ENCODE data around the gene TSPAN10.

The TSPAN10 gene

DNA sequence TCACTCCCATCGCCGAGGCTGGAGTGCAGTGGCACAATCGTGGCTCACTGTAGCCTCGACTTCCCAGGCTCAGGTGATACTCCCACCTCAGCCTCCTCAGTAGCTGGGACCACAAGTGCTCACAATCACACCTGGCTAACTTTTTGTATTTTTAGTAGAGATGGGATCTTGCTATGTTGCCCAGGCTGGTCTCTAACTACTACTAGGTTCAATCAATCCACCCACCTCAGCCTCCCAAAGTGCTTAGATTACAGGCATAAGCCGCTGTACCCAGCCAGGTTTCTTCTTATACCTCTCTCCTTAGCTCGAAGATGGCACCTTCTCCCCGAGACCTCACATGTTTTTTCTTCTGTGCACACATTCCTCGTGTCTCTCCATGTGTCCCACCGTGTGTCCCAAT, 3.0 kb downstream of the TSPAN10 start:
- H3K36me3 ChIP-seq (ENCODE audit: control insufficient read depth, insufficient read depth, low read length) = no peaks in the 10 kb centered on the region
- H3K4me3 ChIP-seq (ENCODE audit: low read depth, low read length) = no peak overlapping the region
- H3K9me3 ChIP-seq (ENCODE audit: control insufficient read depth, insufficient read depth, low read length) = no peaks in the 10 kb centered on the region
- no peaks in the 10 kb centered on the region for H3K4me1 ChIP-seq (ENCODE audit: control insufficient read depth, insufficient read depth, low read length)
- H3K27me3 ChIP-seq (ENCODE audit: control insufficient read depth, insufficient read depth, low read length) = no peaks in the 10 kb centered on the region
- H3K9ac ChIP-seq (ENCODE audit: low read depth, low read length) = no peak overlapping the region

DNA sequence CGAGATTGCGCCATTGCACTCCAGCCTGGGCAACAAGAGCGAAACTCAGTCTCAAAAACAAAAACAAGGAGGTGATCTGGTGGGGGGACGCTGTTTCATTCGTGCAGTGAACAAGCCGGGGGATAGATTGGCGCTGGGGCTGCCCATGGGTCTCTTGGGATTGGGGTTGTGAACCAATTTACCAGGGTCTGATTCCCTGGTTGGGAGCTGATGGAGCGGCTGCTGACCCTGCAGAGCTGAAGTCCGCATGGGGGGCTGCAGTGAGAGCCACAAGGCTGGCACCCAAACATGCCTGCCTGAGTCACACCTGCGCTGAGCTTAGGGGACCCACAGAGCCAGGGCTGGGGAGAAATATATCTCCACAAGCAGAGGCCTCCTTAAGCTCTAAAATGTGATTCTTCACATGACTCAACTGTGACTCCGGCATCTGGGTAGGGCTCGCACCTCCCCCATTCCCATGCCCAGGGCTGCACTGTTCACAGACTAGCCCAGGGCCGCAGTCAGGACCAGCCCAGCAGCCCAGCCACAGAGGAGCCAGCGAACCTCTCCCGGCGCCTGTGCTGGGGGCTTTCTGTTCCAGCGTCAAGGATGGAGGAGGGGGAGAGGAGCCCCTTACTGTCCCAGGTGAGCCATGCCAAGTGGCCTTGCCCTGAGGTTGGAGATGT, 5.0 kb downstream of the TSPAN10 start:
- Histone ChIP-seq H3K36me3 (ENCODE audit: control insufficient read depth, insufficient read depth, low read length) (no peaks in the 10 kb centered on the region), H3K9me3 (ENCODE audit: control insufficient read depth, insufficient read depth, low read length) (no peaks in the 10 kb centered on the region), H3K27me3 (ENCODE audit: control insufficient read depth, insufficient read depth, low read length) (peaks cover 4% of the 10 kb centered on the region), H3K4me3 (ENCODE audit: low read depth, low read length) (no peak overlapping the region), H3K4me1 (ENCODE audit: control insufficient read depth, insufficient read depth, low read length) (no peaks in the 10 kb centered on the region), H3K9ac (ENCODE audit: low read depth, low read length) (no peak overlapping the region)

DNA sequence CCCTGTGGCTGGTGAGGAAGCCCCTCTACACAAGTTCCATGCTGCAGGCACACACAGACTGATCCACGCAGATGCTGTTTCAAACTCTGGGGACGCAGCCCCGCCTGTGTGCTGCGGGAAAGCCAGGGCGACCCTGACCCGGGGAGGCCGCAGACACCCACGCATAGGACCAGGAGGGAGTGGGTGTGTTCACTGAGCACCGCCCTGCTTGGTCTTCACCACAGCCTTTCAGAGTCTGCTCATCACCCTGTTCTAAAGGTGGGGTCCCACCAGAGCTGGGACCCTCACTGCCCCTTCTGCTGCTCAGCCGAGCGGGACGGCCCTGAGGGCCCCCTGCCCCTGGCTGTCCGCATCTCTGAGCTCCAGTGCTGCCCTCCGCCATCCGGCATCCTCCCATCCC, 7.5 kb downstream of the TSPAN10 start:
- H3K9me3 ChIP-seq (ENCODE audit: control insufficient read depth, insufficient read depth, low read length) = no peaks in the 10 kb centered on the region

DNA sequence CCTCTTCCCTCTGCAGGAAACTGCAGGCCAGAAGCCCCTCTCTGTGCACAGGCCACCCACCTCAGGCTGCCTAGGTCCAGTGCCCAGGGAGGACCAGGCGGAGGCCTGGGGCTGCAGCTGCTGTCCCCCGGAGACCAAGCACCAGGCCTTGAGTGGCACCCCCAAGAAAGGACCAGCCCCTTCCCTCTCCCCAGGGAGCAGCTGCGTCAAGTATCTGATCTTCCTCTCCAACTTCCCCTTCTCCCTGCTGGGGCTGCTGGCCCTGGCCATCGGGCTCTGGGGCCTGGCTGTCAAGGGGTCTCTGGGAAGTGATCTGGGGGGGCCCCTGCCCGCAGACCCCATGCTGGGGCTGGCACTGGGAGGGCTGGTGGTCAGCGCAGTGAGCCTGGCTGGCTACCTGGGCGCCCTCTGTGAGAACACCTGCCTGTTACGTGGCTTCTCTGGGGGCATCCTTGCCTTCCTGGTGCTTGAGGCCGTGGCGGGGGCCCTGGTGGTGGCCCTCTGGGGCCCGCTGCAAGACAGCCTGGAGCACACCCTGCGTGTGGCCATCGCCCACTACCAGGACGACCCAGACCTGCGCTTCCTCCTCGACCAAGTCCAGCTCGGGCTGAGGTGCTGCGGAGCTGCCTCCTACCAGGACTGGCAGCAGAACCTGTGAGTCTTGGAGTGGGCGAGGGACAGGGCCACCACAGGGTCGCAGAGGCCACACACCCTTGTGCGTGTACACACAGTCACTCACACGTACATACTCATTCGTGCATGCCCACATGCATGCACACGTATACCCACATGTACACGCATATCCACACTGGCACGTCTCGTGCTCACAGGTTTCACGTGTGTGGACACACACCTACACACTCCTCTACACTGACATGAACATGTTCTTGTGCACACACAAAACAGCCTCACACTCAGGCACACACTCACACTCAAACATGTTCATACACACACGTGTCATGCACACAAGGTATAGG, 8.3 kb downstream of the TSPAN10 start:
- peaks cover 22% of the 10 kb centered on the region for H3K27me3 ChIP-seq (ENCODE audit: control insufficient read depth, insufficient read depth, low read length)
- H3K4me3 ChIP-seq (ENCODE audit: low read depth, low read length) = no peak overlapping the region
- peaks cover 5% of the 10 kb centered on the region for H3K4me1 ChIP-seq (ENCODE audit: control insufficient read depth, insufficient read depth, low read length)
- no peak overlapping the region for H3K9ac ChIP-seq (ENCODE audit: low read depth, low read length)
- H3K9me3 ChIP-seq (ENCODE audit: control insufficient read depth, insufficient read depth, low read length) = no peaks in the 10 kb centered on the region
- H3K36me3 ChIP-seq (ENCODE audit: control insufficient read depth, insufficient read depth, low read length) = no peaks in the 10 kb centered on the region

More for the DNA sequence above, 7.5 kb downstream of the TSPAN10 start:
- H3K4me1 ChIP-seq (ENCODE audit: control insufficient read depth, insufficient read depth, low read length) = peaks cover 5% of the 10 kb centered on the region
- no peak overlapping the region for H3K4me3 ChIP-seq (ENCODE audit: low read depth, low read length)
- peaks cover 22% of the 10 kb centered on the region for H3K27me3 ChIP-seq (ENCODE audit: control insufficient read depth, insufficient read depth, low read length)
- H3K36me3 ChIP-seq (ENCODE audit: control insufficient read depth, insufficient read depth, low read length) = no peaks in the 10 kb centered on the region
- H3K9ac ChIP-seq (ENCODE audit: low read depth, low read length) = no peak overlapping the region

DNA sequence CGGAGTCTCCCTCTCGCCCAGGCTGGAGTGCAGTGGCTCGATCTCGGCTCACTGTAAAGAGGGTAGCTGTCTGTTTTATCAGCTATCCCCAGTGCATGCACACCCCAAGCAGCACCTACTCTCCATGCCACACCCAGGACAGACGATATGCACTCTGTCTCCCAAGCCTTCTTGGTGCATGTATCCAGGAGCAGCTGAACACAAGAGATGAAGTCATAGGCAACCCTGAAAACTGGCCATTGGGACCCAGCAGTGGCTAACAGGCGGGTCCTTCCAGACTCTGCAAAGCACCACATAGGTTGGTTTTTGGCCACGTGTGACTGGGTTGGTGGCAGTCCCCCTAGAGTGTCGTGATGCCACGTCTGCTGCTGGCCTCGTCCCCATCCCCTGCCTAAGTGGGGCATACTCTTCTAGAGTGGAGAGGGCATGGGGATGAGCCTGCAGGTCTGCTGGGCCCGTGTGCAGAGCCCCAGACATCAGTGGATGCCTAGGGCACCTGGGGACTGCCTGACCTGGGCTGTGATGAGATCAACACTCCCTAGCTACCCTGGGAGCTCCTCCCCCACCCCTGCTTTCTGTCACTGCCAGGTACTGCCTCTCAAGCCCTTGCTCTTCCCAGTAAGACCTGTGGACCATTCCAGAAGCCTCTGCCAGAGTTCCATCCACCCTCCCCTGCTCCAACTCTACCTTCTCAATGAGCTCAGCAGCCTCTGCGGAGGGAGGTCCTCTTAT, 10.0 kb downstream of the TSPAN10 start:
- Histone ChIP-seq H3K9ac (ENCODE audit: low read depth, low read length) (no peak overlapping the region), H3K36me3 (ENCODE audit: control insufficient read depth, insufficient read depth, low read length) (no peaks in the 10 kb centered on the region), H3K9me3 (ENCODE audit: control insufficient read depth, insufficient read depth, low read length) (no peaks in the 10 kb centered on the region), H3K4me1 (ENCODE audit: control insufficient read depth, insufficient read depth, low read length) (peaks cover 5% of the 10 kb centered on the region), H3K4me3 (ENCODE audit: low read depth, low read length) (peak overlapping the region; percentile 45), H3K27me3 (ENCODE audit: control insufficient read depth, insufficient read depth, low read length) (peaks cover 22% of the 10 kb centered on the region)

DNA sequence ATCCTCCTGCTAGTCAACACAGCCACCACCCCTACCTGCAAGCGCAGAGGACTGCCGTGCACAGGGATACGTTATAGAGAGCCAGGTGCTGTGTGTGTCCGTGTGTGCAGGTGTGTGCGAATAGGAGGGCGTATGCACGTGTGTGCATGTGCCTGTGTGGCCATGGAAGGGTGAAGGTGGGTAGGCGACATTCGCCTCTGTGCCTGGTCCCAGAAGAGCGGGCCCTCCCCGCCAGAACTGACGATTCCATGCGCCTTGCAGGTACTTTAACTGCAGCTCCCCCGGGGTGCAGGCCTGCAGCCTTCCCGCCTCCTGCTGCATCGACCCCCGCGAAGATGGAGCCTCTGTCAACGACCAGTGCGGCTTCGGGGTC, 10.6 kb downstream of the TSPAN10 start:
- Histone ChIP-seq H3K9me3 (ENCODE audit: control insufficient read depth, insufficient read depth, low read length) (no peaks in the 10 kb centered on the region), H3K4me3 (ENCODE audit: low read depth, low read length) (peak overlapping the region; percentile 45), H3K36me3 (ENCODE audit: control insufficient read depth, insufficient read depth, low read length) (no peaks in the 10 kb centered on the region), H3K4me1 (ENCODE audit: control insufficient read depth, insufficient read depth, low read length) (peaks cover 5% of the 10 kb centered on the region), H3K9ac (ENCODE audit: low read depth, low read length) (no peak overlapping the region), H3K27me3 (ENCODE audit: control insufficient read depth, insufficient read depth, low read length) (peaks cover 22% of the 10 kb centered on the region)

DNA sequence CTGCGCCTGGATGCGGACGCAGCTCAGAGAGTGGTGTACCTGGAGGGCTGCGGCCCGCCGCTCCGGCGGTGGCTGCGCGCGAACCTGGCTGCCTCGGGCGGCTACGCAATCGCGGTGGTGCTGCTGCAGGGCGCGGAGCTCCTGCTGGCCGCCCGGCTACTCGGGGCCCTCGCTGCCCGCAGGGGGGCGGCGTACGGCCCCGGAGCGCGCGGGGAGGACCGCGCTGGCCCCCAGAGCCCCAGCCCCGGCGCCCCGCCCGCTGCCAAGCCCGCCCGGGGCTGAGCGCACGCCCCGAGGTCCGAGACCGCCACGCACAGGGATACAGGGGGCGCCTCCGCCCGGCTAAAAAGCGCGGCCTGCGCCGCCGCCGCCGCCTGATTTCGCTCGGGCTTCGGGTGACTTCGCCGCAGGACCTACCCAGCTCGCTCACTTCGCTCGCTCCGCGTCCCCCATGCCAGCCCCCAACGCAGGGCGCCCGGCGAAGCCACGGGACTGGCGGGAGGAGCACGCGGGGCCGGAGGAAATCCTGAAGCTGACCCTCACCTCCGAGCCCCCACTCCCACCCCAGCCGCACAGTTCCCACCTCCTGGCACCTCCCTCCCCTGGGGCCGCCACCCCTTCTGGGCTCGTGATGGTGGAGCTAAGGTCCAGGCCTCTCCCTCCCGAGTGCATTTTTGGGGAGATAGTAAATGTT, 11.2 kb downstream of the TSPAN10 start:
- H3K27me3 ChIP-seq (ENCODE audit: control insufficient read depth, insufficient read depth, low read length) = peaks cover 22% of the 10 kb centered on the region
- H3K9ac ChIP-seq (ENCODE audit: low read depth, low read length) = peak overlapping the region; percentile 26
- H3K9me3 ChIP-seq (ENCODE audit: control insufficient read depth, insufficient read depth, low read length) = no peaks in the 10 kb centered on the region
- no peaks in the 10 kb centered on the region for H3K36me3 ChIP-seq (ENCODE audit: control insufficient read depth, insufficient read depth, low read length)
- H3K4me3 ChIP-seq (ENCODE audit: low read depth, low read length) = peak overlapping the region; percentile 45
- H3K4me1 ChIP-seq (ENCODE audit: control insufficient read depth, insufficient read depth, low read length) = peaks cover 5% of the 10 kb centered on the region

DNA sequence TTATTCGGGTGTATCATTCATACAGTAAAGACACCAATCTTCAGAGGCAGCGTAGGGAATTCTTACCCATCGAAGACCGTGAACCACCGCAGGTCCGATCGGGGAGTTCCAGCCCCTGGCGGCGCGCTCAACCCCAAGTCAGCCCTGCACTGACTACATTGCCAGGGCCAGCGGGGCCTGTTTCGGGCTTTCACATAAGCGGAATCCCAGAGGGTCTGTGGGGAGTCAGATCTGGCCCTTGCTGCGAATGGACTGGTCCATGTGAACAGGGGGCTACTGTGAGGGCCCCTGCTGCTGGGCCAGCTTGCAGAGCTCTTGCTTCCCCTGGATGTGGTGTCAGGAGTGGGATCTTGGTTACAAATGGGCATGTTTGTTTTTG, 11.7 kb downstream of the TSPAN10 start:
- peak overlapping the region; percentile 26 for H3K9ac ChIP-seq (ENCODE audit: low read depth, low read length)
- no peaks in the 10 kb centered on the region for H3K36me3 ChIP-seq (ENCODE audit: control insufficient read depth, insufficient read depth, low read length)
- peaks cover 5% of the 10 kb centered on the region for H3K4me1 ChIP-seq (ENCODE audit: control insufficient read depth, insufficient read depth, low read length)
- peak overlapping the region; percentile 30 for H3K4me3 ChIP-seq (ENCODE audit: low read depth, low read length)
- H3K27me3 ChIP-seq (ENCODE audit: control insufficient read depth, insufficient read depth, low read length) = peaks cover 22% of the 10 kb centered on the region
- no peaks in the 10 kb centered on the region for H3K9me3 ChIP-seq (ENCODE audit: control insufficient read depth, insufficient read depth, low read length)

DNA sequence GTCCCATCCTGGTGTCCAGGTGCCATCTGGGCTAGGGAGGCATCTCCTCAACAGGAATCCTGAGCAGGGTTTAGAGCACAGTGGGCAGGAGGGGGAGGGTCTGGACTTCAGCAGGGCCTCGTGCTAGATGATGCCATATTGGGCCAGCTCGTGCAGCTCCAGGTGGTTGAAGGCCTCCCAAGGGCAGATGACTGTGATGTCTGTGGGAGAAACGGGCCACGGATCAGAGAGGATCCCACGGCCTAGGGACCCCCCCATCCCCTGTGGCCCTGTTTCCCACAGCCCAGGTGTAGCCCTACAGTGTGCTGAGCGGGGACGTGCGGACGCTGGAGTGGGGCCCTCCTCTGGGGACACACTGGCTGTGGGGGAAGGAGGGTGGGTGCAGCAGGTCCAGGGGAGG, 14.0 kb downstream of the TSPAN10 start:
- H3K9me3 ChIP-seq (ENCODE audit: control insufficient read depth, insufficient read depth, low read length) = no peaks in the 10 kb centered on the region
- H3K4me3 ChIP-seq (ENCODE audit: low read depth, low read length) = no peak overlapping the region
- H3K36me3 ChIP-seq (ENCODE audit: control insufficient read depth, insufficient read depth, low read length) = no peaks in the 10 kb centered on the region
- no peak overlapping the region for H3K9ac ChIP-seq (ENCODE audit: low read depth, low read length)
- H3K4me1 ChIP-seq (ENCODE audit: control insufficient read depth, insufficient read depth, low read length) = peaks cover 5% of the 10 kb centered on the region
- H3K27me3 ChIP-seq (ENCODE audit: control insufficient read depth, insufficient read depth, low read length) = peaks cover 22% of the 10 kb centered on the region

DNA sequence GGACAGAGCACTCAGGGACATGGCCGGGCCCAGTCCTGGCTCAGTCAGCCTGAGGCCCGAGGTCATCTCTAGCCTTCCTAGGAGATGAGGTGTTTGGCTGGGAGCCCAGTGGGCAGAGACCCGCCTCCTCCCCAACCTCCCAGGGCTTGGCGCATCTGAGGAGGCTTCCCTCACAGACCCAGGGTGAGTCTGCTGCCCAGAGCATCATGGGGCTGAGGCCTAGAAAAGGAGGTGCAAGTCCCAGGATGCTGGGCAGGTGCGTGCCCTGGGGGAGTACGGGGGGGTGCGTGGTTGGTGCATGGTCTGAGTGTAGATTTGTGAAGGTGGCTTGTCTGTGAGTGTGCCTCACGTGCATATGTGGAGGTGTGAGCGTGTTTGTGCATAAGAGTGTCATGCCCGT, 14.7 kb downstream of the TSPAN10 start:
- no peak overlapping the region for H3K9ac ChIP-seq (ENCODE audit: low read depth, low read length)
- peaks cover 20% of the 10 kb centered on the region for H3K27me3 ChIP-seq (ENCODE audit: control insufficient read depth, insufficient read depth, low read length)
- H3K4me3 ChIP-seq (ENCODE audit: low read depth, low read length) = no peak overlapping the region
- H3K4me1 ChIP-seq (ENCODE audit: control insufficient read depth, insufficient read depth, low read length) = peaks cover 5% of the 10 kb centered on the region
- H3K36me3 ChIP-seq (ENCODE audit: control insufficient read depth, insufficient read depth, low read length) = no peaks in the 10 kb centered on the region
- H3K9me3 ChIP-seq (ENCODE audit: control insufficient read depth, insufficient read depth, low read length) = no peaks in the 10 kb centered on the region
